NCI-H128 (cell line): Measurements from ENCODE around the gene ARGFX.
"Not testable (repeated sequence)": the region's sequence is repeated elsewhere in the genome, so short reads cannot be mapped to it uniquely, and the experiment has no call there.

Experiments
- DNase-seq: peaks from one replicate; lab custom pipeline; 2025; ENCODE audit not compliant: unreplicated experiment; lab: John Stamatoyannopoulos, UW

The ARGFX gene

GRCh38 chr3:121567649-121568048 is at the start of gene ARGFX:
Gene ARGFX, plus strand, starts transcription at chr3:121567949. Its CDS starts 2,765 bp downstream, at chr3:121570714.
- DNase-seq = no peak

- DNase-seq = no peak
Observed at GRCh38 chr3:121517953-121518655, 49.6 kb upstream of the ARGFX start.

- DNase-seq = no peak
Observed at GRCh38 chr3:121520510-121520909, 47.2 kb upstream of the ARGFX start.

- DNase-seq = no peak
Observed at GRCh38 chr3:121529308-121529707, 38.4 kb upstream of the ARGFX start.

GRCh38 chr3:121531269-121531668 is 36.5 kb upstream of the ARGFX start:
- DNase-seq = no peak

GRCh38 chr3:121542924-121543323 is 24.8 kb upstream of the ARGFX start:
- DNase-seq = no peak

- DNase-seq = no peak
Observed at GRCh38 chr3:121545049-121545573, 22.6 kb upstream of the ARGFX start.

GRCh38 chr3:121545574-121546455 is 21.9 kb upstream of the ARGFX start, which contains the start of gene POLQ:
Gene POLQ, minus strand, starts transcription at chr3:121545988. Its CDS starts 111 bp downstream, at chr3:121545877.
- DNase-seq = peak; percentile 84

GRCh38 chr3:121552379-121552778 is 15.4 kb upstream of the ARGFX start:
- no peak for DNase-seq

- no peak for DNase-seq
Observed at GRCh38 chr3:121552797-121553196, 15.0 kb upstream of the ARGFX start.

- no peak for DNase-seq
Observed at GRCh38 chr3:121557426-121557934, 10.3 kb upstream of the ARGFX start.

GRCh38 chr3:121562148-121562547 is 5.6 kb upstream of the ARGFX start:
- DNase-seq = no peak

GRCh38 chr3:121566773-121567172 is 976 bp upstream of the ARGFX start:
- no peak for DNase-seq

GRCh38 chr3:121574449-121574848 is 6.7 kb downstream of the ARGFX start:
- no peak for DNase-seq

GRCh38 chr3:121581691-121582090 is 13.9 kb downstream of the ARGFX start:
- no peak for DNase-seq

- no peak for DNase-seq
Observed at GRCh38 chr3:121584418-121584817, 16.7 kb downstream of the ARGFX start.

GRCh38 chr3:121592856-121593702 is 25.3 kb downstream of the ARGFX start, which contains the start of gene FBXO40:
Gene FBXO40, plus strand, starts transcription at chr3:121593379. Its CDS starts 27,197 bp downstream, at chr3:121620576.
- peak; percentile 79 for DNase-seq

- not testable (repeated sequence) for DNase-seq
Observed at GRCh38 chr3:121593806-121594205, 26.1 kb downstream of the ARGFX start.

GRCh38 chr3:121594850-121595249 is 27.1 kb downstream of the ARGFX start:
- no peak for DNase-seq

GRCh38 chr3:121595765-121596406 is 28.1 kb downstream of the ARGFX start:
- DNase-seq = no peak
